NCI-H774 (cell line): Measurements from ENCODE around the gene CLIP4.

Experiments
- DNase-seq: peaks from one replicate; lab custom pipeline; 2025; lab: John Stamatoyannopoulos, UW

The CLIP4 gene

DNA sequence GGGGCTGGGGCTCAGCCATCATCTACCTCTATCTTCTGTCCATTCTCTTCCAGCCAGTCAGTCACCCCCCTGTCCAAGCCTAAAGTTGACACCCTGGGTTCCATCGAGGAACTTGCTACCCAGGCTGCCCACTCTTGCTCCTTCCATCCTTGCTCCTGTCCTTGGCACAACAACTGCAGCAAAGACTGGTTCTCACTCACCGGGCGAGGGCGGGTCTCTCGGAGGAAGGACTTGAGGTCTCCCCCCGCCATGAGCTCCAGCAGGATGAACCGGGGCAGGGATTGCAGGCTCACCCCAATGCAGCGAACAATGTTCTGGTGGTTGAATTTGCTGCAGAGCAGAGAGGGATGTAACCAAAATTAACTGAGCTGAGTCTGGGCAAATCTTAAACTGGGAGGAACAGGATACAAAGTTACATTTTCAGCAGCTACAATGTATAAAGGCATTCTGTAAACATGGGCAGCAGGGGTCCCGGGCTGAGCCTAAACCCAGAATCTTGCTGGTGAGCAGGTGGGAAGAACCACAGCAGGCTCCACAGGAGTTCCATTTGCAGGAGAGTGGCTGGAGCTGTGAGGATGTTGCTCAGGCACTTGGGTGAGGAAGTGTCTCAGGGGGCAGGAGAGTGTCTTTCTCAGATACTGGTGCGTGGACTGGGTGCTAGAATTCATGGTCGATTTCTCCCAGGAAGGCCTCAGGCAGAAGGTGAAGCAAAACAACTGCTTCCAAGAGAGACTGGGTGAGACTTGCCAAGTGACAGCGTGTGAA, 105.5 kb downstream of the CLIP4 start:
- no peak for DNase-seq

DNA sequence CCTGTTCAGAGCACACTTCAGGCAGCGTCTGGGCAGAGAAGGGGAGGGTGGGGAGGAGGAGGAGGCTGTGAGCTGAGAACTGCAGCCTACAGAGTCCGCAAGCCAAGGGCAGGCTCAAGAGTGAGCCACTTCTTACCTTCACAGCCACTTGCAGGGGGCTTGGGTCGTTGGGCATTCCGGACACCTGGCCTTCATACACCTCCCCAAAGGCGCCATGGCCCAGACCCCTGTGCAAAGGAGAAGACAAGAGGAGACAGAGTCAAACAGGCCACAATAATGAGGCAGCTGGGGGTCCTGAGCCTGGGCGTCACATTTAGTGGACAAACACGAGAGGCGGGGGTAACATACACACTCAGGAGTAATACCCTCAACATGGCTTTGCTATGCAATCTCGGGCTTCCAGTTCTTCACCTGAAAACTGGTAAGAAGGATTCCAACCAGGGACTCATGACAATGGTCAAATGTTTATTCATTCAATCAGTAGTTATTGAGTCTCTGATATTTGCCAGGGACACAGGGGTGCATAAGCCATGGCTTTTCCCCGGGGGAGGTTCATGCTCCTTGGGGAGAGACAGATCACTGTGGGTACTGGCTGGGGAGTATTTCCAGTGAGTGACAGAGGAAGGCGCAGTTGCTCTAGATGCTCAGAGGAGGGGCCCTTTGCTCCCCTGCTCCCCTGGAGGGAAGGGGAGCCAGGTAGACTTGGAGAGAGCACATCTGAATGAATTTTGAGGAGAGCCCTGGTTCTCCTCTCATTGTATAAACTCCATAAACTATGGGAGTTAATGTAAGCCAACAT, 107.4 kb downstream of the CLIP4 start:
- no peak for DNase-seq

DNA sequence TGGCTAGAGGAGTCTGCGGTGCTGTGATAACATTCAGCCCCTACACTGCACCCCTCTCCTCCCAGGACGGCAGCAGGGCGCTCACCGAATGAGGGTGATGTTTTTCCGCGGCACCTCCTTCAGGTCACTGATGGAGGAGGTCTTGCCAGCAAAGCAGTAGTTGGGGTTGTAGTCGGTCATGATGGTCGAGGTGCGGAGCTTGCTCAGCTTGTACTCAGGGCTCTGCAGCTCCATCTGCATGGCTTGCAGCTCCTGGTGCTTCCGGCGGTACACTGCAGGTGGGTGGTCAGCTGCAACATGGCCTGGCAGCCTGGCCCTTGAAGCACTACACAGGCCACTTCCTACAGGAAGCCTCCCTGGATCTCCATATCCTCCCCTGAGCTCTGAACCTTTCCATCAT, 108.0 kb downstream of the CLIP4 start:
- no peak for DNase-seq

DNA sequence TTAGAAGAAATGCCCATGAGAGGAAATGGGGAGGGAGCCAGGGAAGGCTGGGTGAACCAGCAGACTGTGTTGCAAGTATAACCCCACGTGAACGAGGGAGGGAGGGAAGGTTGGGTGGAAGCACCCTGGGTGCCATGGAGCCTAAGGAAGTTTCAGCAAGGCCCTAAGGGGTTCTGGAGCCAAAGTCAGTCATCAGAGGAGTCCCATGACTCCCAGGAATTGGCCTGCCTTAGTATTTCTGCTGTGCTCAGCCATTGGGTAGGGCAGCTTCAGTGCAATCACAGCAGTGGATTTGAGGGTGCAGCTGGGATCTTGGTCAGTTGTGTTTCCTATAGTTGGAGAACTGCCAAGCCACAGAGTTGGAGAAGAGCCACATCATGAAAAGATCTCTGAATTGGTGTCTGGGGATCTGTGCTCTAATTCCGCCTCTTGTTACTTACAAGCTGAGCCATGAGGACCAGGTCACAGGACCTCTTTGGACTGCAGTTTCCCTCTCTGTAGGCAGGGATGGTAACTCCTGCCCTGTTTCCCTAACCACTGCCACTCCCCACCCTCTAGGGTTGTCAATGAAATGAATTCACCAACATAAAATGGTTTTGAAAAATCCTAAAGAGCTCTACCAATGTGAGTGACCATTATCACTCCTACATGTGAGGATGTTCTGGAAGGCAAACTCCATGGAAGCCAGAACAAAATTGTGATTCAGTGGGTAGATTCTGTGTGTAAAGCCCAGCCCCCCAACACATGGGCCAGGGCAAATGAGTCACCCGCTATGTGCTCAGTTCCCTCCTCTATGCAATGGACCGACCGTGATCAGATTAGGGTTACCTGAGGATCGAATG, 108.9 kb downstream of the CLIP4 start:
- DNase-seq = no peak

DNA sequence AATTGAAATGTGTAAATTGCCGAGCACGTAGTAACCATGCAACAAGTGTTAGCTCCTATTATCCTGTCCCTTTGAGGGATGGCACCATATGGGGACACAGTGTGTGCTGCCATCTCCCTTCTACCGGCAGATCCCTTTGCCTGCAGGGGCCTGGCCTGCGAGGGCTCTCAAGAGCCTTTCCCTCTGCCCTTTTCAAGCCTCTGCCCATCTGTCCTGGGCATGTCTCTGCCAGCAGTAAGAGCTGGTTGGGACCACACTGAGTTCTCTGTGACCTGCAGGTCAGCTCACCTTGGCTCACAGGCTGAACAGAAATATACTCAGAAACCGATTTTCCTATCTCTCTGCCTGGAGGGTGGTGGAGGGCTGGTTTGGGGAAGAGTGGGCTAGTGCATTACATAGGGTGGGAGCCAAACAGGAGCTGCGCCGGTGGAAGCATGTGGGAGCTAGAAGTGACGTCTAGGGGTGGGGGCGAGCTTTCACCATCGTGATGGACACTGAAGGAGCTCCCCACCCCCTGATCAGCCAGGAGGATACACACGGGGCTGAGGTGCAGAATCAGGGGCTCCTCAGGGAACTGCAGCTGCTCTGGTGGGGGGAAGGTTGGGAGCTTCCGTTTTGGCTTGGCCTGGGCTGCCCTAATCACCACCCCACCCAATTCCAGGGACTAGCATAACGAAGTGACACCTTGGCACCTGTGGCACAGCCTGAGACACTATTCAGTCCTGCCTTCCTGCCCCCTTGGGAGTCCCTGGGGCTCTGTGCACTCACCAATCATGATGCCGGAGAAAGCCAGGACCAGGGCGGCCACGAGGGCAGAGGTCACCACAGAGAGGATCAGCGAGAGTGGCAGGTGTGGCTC, 109.7 kb downstream of the CLIP4 start:
- no peak for DNase-seq

DNA sequence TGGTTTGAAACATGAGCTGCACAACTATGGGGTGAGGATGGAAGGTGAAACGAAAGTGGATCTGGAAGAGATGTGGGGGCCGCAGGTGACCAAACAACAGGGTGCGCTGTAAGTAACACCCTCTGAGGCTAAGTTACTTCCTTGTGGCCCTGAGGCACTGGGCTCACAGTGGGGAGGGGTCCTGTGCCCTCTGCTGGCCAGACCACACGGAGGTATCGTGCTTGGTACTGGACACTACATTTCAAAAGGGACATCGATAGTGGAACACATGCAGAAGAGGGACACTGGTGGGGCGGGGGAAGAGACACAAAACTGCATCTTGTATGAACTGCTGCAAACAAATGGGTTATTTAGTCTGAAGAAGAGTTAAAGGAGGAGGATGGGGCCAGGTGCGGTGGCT, 110.6 kb downstream of the CLIP4 start:
- no peak for DNase-seq

DNA sequence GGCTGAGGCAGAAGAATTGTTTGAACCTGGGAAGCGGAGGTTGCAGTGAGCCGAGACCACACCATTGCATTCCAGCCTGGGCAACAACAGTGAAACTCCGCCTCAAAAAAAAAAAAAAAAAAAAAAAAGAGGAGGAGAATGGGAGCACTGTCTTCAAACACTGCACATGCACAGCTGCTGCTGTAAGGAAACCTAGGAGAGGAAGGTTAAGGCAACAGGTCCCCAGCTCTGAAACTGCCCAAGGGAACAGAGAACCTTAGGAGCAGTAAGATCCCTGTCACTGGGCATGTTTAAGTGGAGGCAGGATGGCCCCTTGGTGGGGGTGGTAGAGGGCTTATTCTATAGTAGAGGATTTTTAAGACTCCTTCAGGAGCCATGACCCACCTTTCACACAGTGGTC, 111.2 kb downstream of the CLIP4 start:
- DNase-seq = no peak

DNA sequence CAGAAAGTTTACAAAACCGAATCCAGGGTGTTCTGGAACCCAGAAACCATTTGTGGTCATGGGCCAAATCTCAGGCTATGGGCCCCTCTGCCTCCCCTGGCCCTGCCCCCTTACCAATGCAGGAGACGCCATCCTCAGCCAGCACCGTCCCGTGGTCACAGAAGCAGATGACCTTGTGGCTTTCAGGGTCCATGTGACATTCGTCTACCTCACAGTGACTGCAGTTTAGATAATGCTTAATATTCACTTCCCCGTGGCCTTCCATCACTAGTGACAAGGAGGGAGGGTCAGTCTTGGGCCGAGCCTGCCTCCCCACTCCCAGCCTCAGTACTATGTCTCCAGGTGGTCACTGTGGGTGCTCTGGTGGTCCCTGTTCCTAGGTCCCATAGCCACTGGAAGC, 111.6 kb downstream of the CLIP4 start:
- no peak for DNase-seq

DNA sequence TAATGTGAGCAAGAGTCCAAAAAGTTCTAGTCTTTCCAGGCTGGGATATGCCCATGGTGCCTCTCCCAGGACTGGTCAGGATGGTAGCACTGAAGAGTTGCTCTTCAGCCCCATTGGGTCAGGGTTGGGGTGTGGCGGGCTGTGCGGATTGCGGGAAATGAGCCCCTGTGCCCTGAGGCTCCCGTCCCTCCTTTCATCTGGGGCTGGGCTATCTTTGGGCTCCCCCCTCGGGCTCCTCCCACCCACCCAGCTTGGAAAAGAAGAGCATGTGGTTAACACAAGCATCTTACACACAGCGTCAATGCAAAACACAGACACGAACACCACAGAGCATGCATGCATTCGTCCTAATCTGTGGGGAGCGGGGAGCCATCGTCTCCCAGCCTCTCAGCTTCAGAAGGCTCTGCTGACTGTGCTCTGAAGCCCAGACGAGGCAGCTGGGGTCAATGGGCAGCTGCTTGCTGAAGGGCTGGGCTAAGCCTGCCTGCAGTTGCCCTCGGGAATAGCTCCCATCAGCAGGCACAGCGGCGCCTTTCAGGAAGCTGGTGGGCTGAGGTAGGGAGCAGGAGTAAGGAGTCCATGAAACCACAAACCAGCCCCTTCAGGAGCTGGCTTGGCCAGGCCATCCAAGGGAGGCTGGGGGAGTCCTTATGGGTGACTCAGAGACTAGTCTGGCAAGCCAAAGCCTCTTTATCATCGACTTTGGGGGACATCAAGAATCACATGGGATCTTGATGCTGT, 112.9 kb downstream of the CLIP4 start:
- DNase-seq = no peak

DNA sequence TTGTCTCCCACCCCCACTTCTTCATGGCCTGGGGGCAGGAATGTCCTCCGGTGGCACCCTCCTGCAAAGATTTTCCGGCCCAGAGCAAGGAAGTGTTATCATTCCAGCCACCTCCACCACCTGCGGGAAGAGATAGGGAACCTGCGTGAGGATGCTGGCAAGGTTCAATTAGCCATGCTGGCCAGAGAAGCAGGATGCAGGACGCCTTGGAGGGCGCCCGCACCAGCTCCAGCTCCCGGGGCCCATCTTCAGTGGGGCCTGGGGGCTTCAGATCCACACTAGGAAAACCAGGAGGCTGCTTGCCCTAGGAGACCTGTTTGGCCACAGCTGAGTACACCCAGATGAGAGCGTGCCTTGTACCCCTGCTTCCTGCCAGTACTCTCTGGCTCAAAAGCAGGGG, 113.7 kb downstream of the CLIP4 start:
- DNase-seq = no peak

DNA sequence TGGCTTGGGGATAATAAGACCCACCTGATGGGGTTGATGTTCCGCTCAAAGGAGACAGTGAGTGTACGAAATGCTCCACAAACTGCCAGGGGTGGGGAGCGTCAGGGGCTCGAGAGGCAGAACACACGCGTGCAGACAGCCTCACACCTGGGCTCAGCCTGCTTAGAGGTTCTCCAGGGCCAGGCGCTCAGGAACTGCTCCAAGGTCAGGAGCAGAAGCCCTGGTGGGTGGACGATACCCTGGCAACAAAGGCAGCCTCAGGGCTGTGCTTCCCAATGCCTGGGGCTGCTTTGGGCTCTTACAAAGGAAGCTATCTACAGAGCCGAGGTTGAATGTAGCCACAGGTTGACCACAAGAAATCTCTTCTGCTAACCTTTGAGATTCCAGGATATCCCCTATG, 114.4 kb downstream of the CLIP4 start:
- no peak for DNase-seq

DNA sequence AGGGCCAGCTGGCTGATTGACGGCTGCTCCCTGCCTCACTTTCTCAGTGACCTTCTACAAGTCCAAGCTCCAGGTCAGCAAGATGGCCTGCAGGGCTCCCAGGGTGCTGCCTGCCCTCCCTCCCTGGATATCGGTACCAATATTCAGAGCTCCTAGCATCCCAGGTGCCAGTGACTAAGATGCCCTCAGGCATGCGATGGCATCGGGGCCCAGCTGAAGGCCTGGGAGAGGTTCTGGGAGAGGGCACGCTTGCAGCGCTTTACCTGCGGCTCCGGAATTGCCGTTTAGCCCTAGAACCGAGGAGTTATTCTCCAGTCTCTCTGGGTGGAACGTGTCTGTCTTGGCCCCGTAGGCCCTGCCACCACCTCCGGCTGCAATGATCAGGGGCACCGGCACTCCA, 116.8 kb downstream of the CLIP4 start:
- DNase-seq = no peak

DNA sequence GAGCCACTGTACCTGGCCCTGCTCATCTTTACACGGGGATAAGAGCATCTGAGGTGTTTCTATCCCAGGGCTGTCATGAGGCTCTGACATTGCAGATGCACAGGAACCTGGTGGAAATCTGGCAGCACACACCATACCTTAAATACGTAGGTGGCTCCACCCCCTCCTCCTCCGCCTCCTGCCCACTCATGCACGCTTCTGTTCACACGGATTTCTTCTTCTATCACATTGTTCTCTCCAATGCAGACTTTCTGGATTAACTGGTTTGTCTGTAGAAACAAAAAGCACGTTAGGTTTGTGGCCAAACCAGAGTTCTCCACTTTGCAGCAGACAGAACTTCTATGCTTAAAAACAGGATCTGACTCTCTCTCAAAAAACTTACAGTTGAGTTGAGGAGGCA, 118.2 kb downstream of the CLIP4 start:
- DNase-seq = no peak

DNA sequence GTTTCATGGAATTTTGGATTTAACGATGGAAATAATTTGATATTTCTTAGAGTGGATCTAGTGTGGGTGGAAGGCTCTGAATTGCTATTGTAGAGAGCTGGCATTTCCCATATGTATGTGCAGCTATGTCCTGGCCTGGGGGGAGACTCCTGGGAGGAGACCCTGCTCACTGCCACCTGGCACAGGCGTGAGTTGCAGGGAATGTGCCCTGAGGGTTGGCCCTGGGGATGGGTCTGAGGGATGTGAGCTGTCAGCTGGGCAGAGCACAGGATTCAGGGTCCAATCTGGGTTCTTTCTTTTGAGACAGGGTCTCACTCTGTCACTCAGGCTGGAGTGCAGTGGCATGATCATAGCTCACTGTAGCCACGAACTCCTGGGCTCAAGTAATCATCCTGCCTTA, 120.2 kb downstream of the CLIP4 start:
- no peak for DNase-seq

DNA sequence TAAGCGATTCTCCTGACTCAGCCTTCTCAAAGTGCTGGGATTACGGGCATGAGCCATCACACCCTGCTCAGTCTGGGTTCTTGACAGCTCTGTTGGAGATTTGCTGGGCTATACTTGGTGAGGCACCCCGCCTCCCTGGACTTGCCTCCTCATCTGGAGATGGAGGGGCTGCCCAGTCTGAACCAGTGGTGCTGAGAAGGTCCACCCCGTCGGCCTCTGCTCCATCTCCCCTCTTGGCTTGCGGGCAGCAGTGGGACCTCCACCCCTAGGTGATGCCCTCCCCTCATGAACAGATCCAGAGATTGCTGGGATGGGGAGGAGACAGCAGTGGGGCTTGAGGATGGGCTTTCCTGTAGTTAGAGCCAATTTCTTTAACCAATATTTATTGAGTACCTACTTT, 120.9 kb downstream of the CLIP4 start:
- DNase-seq = no peak

DNA sequence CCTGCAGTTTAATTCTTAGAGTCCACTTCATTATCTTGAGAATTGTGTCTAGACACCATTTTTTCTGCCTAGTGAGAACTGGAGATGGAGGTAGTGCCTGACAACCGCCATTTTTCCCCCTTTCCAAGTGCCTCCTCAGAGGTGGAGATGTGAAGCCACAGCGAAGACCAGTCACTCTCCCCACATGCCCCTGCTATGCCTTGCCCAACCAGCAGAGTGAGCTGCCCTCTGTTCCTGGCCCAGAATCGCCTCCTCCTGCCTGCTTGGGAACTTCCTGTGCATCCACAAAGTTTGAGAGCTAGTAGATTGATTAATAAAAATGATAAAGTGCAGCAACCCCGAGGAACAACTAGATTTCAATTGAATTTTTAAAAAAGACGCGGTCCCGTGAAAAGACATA, 123.3 kb downstream of the CLIP4 start:
- no peak for DNase-seq
